Midbrain (tissue), 1 donor: Measurements from ENCODE around the gene ARHGAP22.
"Not testable (repeated sequence)": the region's sequence is repeated elsewhere in the genome, so short reads cannot be mapped to it uniquely, and the experiment has no call there.

Source experiments
- DNase-seq: peaks from one replicate; lab custom pipeline; 2025; lab: John Stamatoyannopoulos, UW

The ARHGAP22 gene

DNA sequence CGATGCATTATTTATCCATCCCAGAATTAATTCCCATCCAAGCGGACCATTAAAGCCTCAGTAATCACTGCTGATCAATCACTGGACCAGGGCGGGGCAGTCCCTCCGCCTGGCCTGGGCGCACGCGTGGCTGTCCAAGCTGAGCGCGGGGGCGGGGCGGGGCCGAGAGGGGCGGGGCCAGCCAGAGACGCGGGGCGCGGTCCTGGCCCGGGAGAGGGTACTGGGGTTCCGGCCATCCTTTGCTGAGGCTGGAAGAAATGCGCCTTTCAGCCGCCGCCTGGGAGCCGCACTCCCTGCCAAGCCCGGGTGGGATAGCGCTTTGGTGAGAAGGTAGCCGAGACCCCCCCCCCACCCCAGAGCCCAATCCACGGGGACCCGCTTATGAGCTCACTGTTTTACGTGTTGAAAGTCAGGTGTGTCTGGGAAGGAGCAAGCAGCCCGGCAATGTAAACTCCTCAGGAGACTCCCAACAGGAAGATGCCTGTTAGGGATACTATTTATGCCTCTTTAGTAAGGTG is at the start of gene ARHGAP22:
TSS of gene ARHGAP22 (minus strand) at position 83 of the 518 bp plus-strand sequence. CDS start 277 bp downstream, outside the sequence.
- DNase-seq: peak; percentile 62

- no peak for DNase-seq
These were observed 49.2 kb upstream of the ARHGAP22 start for GRCh38 chr10:48653944-48654698.

DNA sequence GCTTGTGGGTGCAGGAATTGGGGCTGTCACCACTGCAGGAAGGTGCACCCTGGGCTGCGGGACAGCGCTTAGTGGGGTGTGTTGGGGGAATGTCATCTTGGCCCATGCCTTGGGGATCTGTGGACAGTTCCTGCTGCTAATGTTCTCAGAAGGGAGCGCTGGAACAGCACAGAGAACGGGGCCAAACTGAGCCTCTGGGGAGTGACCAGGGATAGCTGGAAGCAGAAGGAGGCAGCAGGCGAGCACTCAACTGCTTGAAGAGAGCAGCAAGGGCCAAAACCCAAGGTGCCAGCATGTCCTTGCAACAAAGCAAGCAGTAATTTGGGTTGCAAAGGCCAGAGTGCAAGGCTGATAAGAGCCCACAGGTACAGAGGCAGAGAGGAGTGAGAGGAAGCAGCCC is 48.5 kb upstream of the ARHGAP22 start:
- DNase-seq: no peak

DNA sequence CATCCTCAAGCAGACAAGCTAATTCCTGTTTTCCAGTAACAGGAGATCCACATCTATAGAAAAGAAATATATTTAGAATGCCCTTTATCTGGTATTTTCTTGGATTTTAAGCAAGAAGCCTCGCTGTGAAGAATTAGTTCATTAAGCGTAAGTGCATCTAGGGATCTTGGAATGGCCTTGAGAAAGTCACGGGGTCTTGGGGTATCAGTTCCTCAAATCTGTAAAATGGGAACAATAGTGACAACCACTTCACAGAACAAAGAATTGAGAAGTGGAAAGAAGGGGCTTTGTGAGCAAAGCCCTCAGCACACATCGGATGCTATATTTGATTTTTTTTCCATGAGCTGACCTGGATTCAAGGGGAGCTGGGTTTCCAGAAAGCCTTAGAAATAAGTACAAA is 47.5 kb upstream of the ARHGAP22 start:
- DNase-seq: no peak

DNA sequence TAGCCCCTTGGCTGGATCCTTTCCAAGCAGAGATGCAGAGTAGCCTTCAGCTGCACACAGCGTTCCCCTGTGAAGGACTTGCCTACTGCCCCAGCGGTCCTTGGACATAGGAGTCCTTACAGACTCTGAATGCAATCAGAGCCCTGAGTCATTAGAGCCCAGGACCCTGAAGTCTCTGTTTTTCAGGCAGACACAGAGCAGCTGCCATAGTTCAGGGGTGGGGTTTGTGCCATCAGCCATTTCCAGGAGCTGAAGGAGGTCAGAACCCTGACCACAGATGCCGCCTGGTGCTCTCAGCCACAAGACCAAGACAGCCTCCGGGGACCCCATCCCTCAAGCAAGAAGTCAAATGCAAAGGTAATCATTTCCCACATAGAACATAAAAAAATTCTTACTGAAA is 47.0 kb upstream of the ARHGAP22 start:
- no peak for DNase-seq

DNA sequence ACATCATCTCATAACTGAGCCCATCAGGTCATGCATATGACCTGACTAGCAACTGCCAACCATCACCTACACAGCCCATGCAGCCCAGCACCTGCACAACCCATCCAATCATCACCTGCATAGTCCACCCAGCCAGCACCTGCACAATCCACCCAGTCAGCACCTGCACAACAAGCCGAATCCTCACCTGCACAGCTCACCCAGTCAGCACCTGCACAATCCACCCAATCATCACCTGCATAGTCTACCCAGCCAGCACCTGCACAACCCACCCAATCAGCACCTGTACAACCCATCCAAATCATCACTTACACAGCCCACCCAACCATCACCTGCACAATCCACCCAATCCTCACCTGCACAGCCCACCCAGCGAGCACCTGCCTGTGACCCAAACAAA is 46.4 kb upstream of the ARHGAP22 start:
- no peak for DNase-seq

DNA sequence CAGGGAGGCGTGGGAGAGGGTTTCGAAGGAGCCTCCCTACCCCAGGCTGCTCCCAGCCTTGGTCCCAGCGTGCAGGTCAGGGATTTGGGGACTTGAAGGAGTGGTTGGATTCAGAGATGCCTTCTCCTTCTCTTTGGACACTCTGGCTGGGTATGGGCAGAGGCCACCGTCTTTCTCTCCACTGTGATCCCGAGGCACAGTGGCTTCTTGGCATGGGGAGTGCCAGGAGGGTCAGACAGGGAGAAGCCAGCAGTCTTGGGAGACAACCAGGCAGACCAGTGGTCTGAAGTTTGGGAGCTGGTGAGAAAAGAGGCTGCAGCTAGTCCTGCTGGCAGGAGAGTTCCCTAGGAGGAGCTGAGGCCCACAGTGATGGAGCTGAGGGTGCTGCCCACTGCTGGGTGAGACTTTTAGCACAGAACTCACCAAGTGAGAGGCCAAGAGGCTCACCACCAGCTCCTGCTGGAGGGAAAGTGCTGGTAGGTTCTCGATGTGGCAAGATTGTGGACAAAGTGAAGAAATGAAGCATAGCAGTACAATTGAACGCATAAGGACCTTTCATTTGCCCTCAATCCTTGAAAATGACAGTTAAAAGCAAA is 44.6 kb upstream of the ARHGAP22 start:
- DNase-seq: peak; percentile 56

- no peak for DNase-seq
These were observed 43.5 kb upstream of the ARHGAP22 start for GRCh38 chr10:48648172-48648942.

DNA sequence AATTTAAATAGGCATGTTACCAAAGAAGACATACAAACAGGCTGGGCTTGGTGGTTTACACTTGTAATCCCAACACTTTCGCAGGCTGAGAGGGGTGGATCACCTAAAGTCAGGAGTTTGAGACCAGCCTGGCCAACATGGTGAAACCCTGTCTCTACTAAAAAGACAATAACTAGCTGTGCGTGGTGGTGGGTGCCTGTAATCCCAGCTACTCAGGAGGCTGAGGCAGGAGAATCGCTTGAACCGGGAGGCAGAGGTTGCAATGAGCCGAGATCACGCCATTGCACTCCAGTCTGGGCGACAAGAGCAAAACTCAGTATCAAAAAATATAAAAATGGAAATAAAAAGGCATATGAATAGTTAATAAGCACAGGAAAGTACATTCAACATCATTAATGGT is 42.2 kb upstream of the ARHGAP22 start:
- DNase-seq: not testable (repeated sequence)

DNA sequence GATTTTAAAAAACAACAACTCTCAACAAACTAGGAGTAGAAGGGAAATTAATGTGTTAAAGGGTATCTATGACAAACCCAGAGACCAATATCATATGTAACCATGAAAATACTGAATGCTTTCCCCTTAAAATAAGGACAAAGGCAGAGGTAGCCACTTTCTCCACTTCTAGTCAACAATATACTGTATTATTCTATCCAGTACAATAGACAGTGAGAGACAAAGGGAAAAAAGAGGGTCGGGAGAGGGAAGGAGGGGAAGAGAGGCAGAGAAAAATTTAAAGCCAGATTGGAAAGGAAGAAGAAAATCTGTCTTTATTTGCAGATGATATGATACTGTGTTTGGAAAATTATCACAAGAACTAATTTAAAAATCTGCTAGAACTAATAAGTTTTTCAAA is 40.7 kb upstream of the ARHGAP22 start:
- peak; percentile 18 for DNase-seq

- DNase-seq: not testable (repeated sequence)
These were observed 36.3 kb upstream of the ARHGAP22 start for GRCh38 chr10:48641099-48641690.

GRCh38 chr10:48640326-48640725 is 35.5 kb upstream of the ARHGAP22 start:
- no peak for DNase-seq

DNA sequence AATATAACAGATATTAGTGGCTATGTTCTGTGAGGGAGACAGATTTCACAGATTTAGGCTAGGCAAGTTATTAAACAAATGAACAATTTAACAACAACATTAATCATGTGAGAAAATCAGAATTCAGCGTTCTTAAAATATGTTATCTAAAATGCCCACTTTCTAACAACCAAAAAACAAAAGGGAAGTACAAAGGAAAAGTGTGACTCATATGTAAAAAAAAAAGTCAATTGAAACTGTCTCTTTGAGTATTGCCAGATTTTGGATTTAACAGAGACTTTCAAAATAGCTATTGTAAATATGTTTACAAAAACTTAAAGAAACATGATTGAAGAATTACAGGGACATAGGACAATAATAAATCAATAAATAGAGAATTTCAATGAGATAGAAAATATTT is 34.8 kb upstream of the ARHGAP22 start:
- no peak for DNase-seq

DNA sequence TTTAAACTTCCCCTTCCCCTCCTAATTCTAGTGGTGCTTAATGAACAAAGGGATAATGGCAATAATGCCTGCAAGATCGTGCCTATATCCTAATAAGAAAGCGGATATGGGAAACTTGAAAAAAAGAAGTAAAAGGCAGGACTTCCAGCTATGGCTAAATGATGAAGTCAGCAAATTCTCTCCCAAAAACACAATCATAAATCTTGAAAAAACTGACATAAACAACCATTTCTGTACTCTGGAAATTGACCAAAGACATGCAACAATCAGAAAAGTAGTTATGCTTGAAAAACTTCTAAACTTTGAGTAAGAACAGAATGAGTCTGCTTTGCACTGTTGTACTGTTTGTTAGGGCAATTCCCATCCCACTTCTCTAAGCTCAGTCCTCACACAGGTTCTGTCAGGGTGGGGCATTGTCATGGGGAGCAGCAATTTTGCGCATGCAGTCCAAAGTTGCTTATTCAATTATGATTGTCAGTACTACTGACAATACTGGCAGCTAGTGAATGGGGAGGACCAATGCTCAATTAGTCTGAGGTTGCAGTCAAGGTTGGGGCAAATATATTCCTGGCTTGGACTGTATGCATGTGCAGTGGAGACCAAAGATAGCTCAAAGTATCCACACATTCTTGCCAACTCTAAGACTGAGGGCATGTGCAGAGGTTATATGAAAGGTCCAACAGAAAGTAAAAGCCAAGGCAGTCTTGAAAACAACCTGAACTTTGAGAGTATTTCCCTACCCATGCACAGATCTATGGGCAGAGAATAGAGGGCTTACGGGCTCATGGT is 34.1 kb upstream of the ARHGAP22 start:
- no peak for DNase-seq

DNA sequence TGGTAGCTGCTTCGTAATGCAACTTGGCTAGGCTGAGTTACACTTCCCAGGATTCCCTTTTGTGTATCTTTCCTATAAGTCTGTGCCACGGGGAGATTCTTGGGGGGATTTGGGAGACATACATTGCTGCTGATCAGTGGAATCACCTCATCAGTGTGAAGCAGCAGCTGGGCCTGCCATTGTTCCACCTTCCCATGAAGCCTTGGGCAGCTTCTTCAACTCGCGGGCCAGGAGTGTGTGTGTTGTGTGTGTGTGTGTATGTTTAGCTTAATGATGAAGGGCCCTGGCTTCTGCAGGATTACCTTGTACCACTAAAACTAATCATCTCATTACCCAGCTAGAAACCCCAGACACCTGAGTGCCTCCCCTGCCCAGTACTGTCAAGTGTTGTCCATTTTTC is 33.3 kb upstream of the ARHGAP22 start:
- DNase-seq: no peak

GRCh38 chr10:48636901-48637300 is 32.0 kb upstream of the ARHGAP22 start:
- no peak for DNase-seq

GRCh38 chr10:48636231-48636630 is 31.4 kb upstream of the ARHGAP22 start:
- DNase-seq: no peak

DNA sequence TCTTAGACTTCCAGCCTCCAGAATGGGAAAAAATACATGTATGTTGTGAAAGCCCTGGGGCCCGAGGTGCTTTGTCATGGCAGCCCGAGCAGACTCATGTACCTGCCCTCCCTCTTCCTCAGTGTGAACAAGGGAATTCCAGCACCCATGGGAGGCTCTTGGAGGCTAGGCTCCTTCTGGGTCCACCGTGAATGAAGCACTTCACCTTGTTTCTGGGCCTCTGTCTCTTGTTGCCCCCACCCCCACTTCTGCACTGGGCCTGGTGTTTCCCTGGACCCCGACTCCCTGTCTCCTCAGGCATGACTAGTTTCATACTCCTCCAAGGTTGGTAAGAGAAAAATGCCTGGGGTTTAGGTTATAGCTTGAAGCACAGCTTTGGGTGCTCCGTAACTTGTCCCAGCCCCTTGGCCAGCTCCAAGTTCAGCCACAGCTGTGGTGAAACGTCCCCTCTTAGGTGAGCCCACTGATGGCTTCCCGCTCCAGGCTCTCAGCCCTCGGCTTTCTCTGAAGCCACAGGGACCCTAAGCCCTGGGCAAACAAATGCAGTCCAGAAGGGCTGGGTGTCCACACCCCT is 30.2 kb upstream of the ARHGAP22 start:
- DNase-seq: no peak

- peak; percentile 64 for DNase-seq
These were observed 29.5 kb upstream of the ARHGAP22 start for GRCh38 chr10:48634198-48634983.
